ENCODE data around the gene ANKRD13C.
"Not testable (repeated sequence)": the region's sequence is repeated elsewhere in the genome, so short reads cannot be mapped to it uniquely, and the experiment has no call there.

DNA sequence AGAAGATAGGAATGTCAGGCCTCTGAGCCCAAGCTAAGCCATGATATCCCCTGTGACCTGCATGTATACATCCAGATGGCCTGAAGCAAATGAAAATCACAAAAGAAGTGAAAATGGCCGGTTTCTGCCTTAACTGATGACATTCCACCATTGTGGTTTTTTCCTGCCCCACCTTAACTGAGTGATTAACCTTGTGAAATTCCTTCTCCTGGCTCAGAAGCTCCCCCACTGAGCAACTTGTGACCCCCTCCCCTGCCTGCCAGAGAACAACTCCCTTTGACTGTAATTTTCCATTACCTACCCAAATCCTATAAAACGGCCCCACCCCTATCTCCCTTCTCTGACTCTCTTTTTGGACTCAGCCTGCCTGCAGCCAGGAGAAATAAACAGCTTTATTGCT, 19.1 kb upstream of the ANKRD13C start:
- TF ChIP-seq EZH2 (IDR thresholded peaks at IDR 0.05; ENCODE audit: borderline replicate concordance, low read depth, low read length, severe bottlenecking), result not testable (repeated sequence)
- TF ChIP-seq, protein P1, sequence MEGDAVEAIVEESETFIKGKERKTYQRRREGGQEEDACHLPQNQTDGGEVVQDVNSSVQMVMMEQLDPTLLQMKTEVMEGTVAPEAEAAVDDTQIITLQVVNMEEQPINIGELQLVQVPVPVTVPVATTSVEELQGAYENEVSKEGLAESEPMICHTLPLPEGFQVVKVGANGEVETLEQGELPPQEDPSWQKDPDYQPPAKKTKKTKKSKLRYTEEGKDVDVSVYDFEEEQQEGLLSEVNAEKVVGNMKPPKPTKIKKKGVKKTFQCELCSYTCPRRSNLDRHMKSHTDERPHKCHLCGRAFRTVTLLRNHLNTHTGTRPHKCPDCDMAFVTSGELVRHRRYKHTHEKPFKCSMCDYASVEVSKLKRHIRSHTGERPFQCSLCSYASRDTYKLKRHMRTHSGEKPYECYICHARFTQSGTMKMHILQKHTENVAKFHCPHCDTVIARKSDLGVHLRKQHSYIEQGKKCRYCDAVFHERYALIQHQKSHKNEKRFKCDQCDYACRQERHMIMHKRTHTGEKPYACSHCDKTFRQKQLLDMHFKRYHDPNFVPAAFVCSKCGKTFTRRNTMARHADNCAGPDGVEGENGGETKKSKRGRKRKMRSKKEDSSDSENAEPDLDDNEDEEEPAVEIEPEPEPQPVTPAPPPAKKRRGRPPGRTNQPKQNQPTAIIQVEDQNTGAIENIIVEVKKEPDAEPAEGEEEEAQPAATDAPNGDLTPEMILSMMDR (IDR thresholded peaks at IDR 0.05; ENCODE audit: borderline replicate concordance, extremely low read depth, low read length, poor library complexity, severe bottlenecking), result not testable (repeated sequence)
